IMR-90 (cell line): ENCODE measurements around the gene TMEM128. TPM values are rescaled to one million over a fixed set of nuclear protein-coding genes. Genes with fewer than 3 reads are reported as not detected.

Experiments used
- ATAC-seq: fragments of 200-7000 bp; cut with Tn5 transposase; 2 replicates; pipeline ENCODE4 v1.9.1; 2020; ENCODE audit warnings: low read depth, mild to moderate bottlenecking, moderate library complexity
- BruUV-seq: library from RNA; stranded (reverse); fragments of 400-500 nt; replicated peaks from 2 replicates; lab custom pipeline; 2021; lab: Mats Ljungman, UMichigan
- CTCF ChIA-PET: fragments of 300-600 bp; formaldehyde crosslinking; extraction: SDS; loops from one replicate; lab custom pipeline; 2021; ENCODE audit warnings: antibody characterized with exemption; lab: Yijun Ruan, JAX
- POLR2A ChIA-PET: fragments of 300-600 bp; sonication (Branson Sonifier 250); formaldehyde crosslinking; loops from one replicate; lab custom pipeline; 2022; ENCODE audit warnings: antibody characterized with exemption; ENCODE audit not compliant: unreplicated experiment; lab: Charles Lee
- DNase-seq: peaks from one replicate; pipeline ENCODE4 v3.0.0; 2013
- H2AFZ ChIP-seq: replicated peaks from 2 replicates; pipeline ENCODE3; 2013; ENCODE audit warnings: low read length, mild to moderate bottlenecking; ENCODE audit not compliant: poor library complexity
- H2AK5ac ChIP-seq: 2 replicates; pipeline ENCODE4 v1.6.1; 2013; ENCODE audit warnings: low read depth, low read length, inconsistent platforms
- H2AK9ac ChIP-seq: replicated peaks from 2 replicates; pipeline ENCODE3; 2013; ENCODE audit warnings: mild to moderate bottlenecking, low read depth, low read length, moderate library complexity; ENCODE audit not compliant: poor library complexity
- H2BK120ac ChIP-seq: 2 replicates; pipeline ENCODE4 v1.6.1; 2013; ENCODE audit warnings: low read depth, low read length, inconsistent platforms
- H2BK15ac ChIP-seq: 3 replicates; pipeline ENCODE4 v1.6.1; 2013; ENCODE audit warnings: low read depth, low read length, inconsistent platforms
- H2BK20ac ChIP-seq: 2 replicates; pipeline ENCODE4 v1.6.1; 2013; ENCODE audit warnings: low read depth, mild to moderate bottlenecking, inconsistent platforms, low read length, moderate library complexity
- H2BK5ac ChIP-seq: 2 replicates; pipeline ENCODE4 v1.6.1; 2013; ENCODE audit warnings: mild to moderate bottlenecking, low read depth, low read length, inconsistent platforms; ENCODE audit not compliant: poor library complexity, severe bottlenecking
- H3K14ac ChIP-seq: replicated peaks from 2 replicates; pipeline ENCODE4 v1.6.1; 2013; ENCODE audit warnings: low read depth, low read length, inconsistent platforms
- H3K18ac ChIP-seq: 2 replicates; pipeline ENCODE4 v1.6.1; 2013; ENCODE audit warnings: low read depth, low read length, control low read depth
- H3K23ac ChIP-seq: 2 replicates; pipeline ENCODE4 v1.6.1; 2013; ENCODE audit warnings: low read depth, low read length, inconsistent platforms
- H3K27ac ChIP-seq: 2 replicates; pipeline ENCODE4 v1.5.1; 2013; ENCODE audit warnings: mild to moderate bottlenecking, control low read depth, low read length; ENCODE audit not compliant: insufficient read depth
- H3K27me3 ChIP-seq: 2 replicates; pipeline ENCODE4 v1.6.1; 2013; ENCODE audit warnings: low read length; ENCODE audit not compliant: control insufficient read depth, insufficient read depth
- H3K36me3 ChIP-seq: 2 replicates; pipeline ENCODE4 v1.6.1; 2013; ENCODE audit warnings: low read length, mixed read lengths; ENCODE audit not compliant: control insufficient read depth, insufficient read depth
- H3K4ac ChIP-seq: 2 replicates; pipeline ENCODE4 v1.6.1; 2013; ENCODE audit warnings: low read depth, low read length, inconsistent platforms
- H3K4me1 ChIP-seq: 2 replicates; pipeline ENCODE4 v1.6.1; 2013; ENCODE audit warnings: low read length, mixed read lengths; ENCODE audit not compliant: control insufficient read depth, insufficient read depth
- H3K4me2 ChIP-seq: 2 replicates; pipeline ENCODE4 v1.6.1; 2013; ENCODE audit warnings: low read depth, mild to moderate bottlenecking, control low read depth, low read length, moderate library complexity
- H3K4me3 ChIP-seq: 2 replicates; pipeline ENCODE4 v1.5.1; 2013; ENCODE audit warnings: low read depth, mild to moderate bottlenecking, control low read depth, low read length, moderate library complexity; ENCODE audit not compliant: insufficient read depth
- H3K56ac ChIP-seq: 2 replicates; pipeline ENCODE4 v1.6.1; 2013; ENCODE audit warnings: low read length, inconsistent platforms; ENCODE audit not compliant: insufficient read depth; ENCODE audit errors: extremely low read depth
- H3K79me1 ChIP-seq, 2 experiments: 2 replicates each; pipeline ENCODE4 v1.6.1; 2013; ENCODE audit warnings: low read length in 2 of 2, inconsistent platforms in 1 of 2, low read depth in 1 of 2
- H3K9ac ChIP-seq: 2 replicates; pipeline ENCODE4 v1.6.1; 2013; ENCODE audit warnings: low read depth, low read length, control low read depth
- H3K9me1 ChIP-seq: 2 replicates; pipeline ENCODE4 v1.6.1; 2013; ENCODE audit warnings: low read length, inconsistent platforms; ENCODE audit not compliant: insufficient read depth
- H3K9me3 ChIP-seq: 2 replicates; pipeline ENCODE4 v1.6.1; 2013; ENCODE audit warnings: low read length; ENCODE audit not compliant: control insufficient read depth, insufficient read depth
- H4K20me1 ChIP-seq: 2 replicates; pipeline ENCODE4 v1.6.1; 2013; ENCODE audit warnings: low read length, inconsistent platforms; ENCODE audit not compliant: insufficient read depth
- H4K5ac ChIP-seq: 2 replicates; pipeline ENCODE4 v1.6.1; 2013; ENCODE audit warnings: mild to moderate bottlenecking, low read depth, low read length, control low read depth
- H4K8ac ChIP-seq, 2 experiments: 2 replicates each; pipeline ENCODE4 v1.6.1; 2013; ENCODE audit warnings: low read depth in 2 of 2, low read length in 2 of 2, control low read depth in 1 of 2, inconsistent platforms in 1 of 2
- H4K91ac ChIP-seq: 2 replicates; pipeline ENCODE4 v1.6.1; 2013; ENCODE audit warnings: low read depth, low read length, inconsistent platforms; ENCODE audit not compliant: insufficient read depth
- BHLHE40 ChIP-seq: fragments of 150-350 bp; IDR thresholded peaks from 2 replicates; pipeline ENCODE4 v1.6.1; 2016; ENCODE audit warnings: mild to moderate bottlenecking, low read depth, low read length
- CHD1 ChIP-seq: IDR thresholded peaks from 2 replicates; pipeline ENCODE4 v1.6.1; 2012; ENCODE audit warnings: low read depth, low read length, improper control_type of control experiment
- MAFK ChIP-seq: IDR thresholded peaks from 2 replicates; pipeline ENCODE4 v1.6.1; 2012; ENCODE audit warnings: low read depth, low read length, improper control_type of control experiment
- NFE2L2 ChIP-seq: fragments of 150-350 bp; IDR thresholded peaks from 2 replicates; pipeline ENCODE4 v1.6.1; 2016; ENCODE audit warnings: low read depth, mild to moderate bottlenecking, low read length
- POLR2A ChIP-seq: IDR thresholded peaks from 2 replicates; pipeline ENCODE4 v1.6.1; 2012; ENCODE audit warnings: mild to moderate bottlenecking, low read depth, low read length
- RAD21 ChIP-seq: IDR thresholded peaks from 2 replicates; pipeline ENCODE4 v1.6.1; 2012; ENCODE audit warnings: low read length, improper control_type of control experiment
- RCOR1 ChIP-seq: IDR thresholded peaks from 2 replicates; pipeline ENCODE4 v1.6.1; 2012; ENCODE audit warnings: mild to moderate bottlenecking, low read length, improper control_type of control experiment; ENCODE audit not compliant: insufficient replicate concordance
- SMC3 ChIP-seq: fragments of 150-350 bp; IDR thresholded peaks from 2 replicates; pipeline ENCODE4 v1.6.1; 2016; ENCODE audit warnings: low read depth, mild to moderate bottlenecking, antibody characterized with exemption, low read length, moderate library complexity
- WGBS, 2 experiments: methylation state at CpG; one replicate each; pipeline versions ENCODE4 v1.1.5 to v1.1.7; 2013; ENCODE audit warnings: missing lambda C conversion rate in 2 of 2; ENCODE audit not compliant: insufficient read length in 1 of 2; ENCODE audit errors: extremely low coverage in 2 of 2; 5-methylcytosine and 5-hydroxymethylcytosine counted together
- dilution Hi-C: fragments of 300-500 bp; cut with HindIII; formaldehyde crosslinking; loops from one replicate; pipeline ENCODE4 v1.14.3; 2018; ENCODE audit warnings: low sequenced_read_pairs; ENCODE audit not compliant: unreplicated experiment
- in situ Hi-C: fragments of 300-500 bp; cut with MboI; formaldehyde crosslinking; loops from 3 replicates; pipeline ENCODE4 v1.14.3; 2019; ENCODE audit warnings: low sequenced_read_pairs, inconsistent platforms, mixed read lengths
- intact Hi-C: fragments of 100-400 bp; cut with micrococcal nuclease; formaldehyde crosslinking; loops from 2 replicates; pipeline ENCODE4 v1.10.0; 2022
- polyA plus RNA-seq, 3 experiments: library from polyadenylated mRNA; depleted of rRNA; stranded (reverse); fragments of >200 nt; gene quantifications; 2 replicates each; pipeline ENCODE4 v1.2.3, GENCODE V29; 2012; ENCODE audit warnings: low replicate concordance in 1 of 3
- total RNA-seq: library from RNA; depleted of rRNA; stranded (reverse); fragments of >200 nt; gene quantifications from 2 replicates; pipeline ENCODE4 v1.2.3, GENCODE V29; 2012
- TF ChIP-seq, protein P1 (sequence below): fragments of 150-350 bp; IDR thresholded peaks from 2 replicates; pipeline ENCODE4 v1.6.1; 2017; ENCODE audit warnings: mild to moderate bottlenecking, antibody characterized with exemption, low read length, low read depth
- TF ChIP-seq, protein P2 (sequence below): fragments of 150-350 bp; IDR thresholded peaks from 2 replicates; pipeline ENCODE4 v1.6.1; 2016; ENCODE audit warnings: low read depth, mild to moderate bottlenecking, low read length, moderate library complexity, borderline replicate concordance

TMEM128 gene
- total and polyA plus RNA-seq, 2 of the 4 experiments (the other 2 are of a cell fraction): 21.9 to 22.6 TPM

DNA sequence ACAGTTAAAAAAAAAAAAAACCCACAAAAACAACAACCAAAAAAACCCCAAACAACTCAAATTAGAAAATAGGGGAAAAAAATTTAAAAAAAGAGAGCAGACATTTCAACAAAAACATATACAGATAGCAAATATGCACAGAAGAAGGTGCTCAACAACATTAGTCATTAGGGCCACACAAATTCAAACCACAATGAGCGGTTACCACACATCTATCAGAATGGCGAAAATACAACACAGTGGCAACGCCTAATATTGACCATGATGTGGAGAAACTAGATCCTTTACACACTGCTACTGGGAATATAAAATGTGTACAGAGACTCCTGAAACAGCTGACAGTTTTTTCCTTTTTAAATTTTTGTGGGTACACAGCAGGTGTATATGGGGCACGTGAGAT is 22.5 kb upstream of the TMEM128 start:
- in situ Hi-C loops (no loop called here), dilution Hi-C loops (no loop called here)
- no peak for ATAC-seq

More for the DNA sequence above, 22.5 kb upstream of the TMEM128 start:
- H3K56ac ChIP-seq: no peak overlapping the region
- no peak overlapping the region for H2AK5ac ChIP-seq
- H3K9me3 ChIP-seq: no peaks in the 10 kb centered on the region
- no peak overlapping the region for H4K5ac ChIP-seq
- no peaks in the 10 kb centered on the region for H3K79me1 ChIP-seq
- H3K14ac ChIP-seq: no peak overlapping the region
- intact Hi-C loops: no loop called here
- no peak overlapping the region for H3K27ac ChIP-seq
- no peaks in the 10 kb centered on the region for H4K20me1 ChIP-seq
- WGBS, 2 experiments: no CpG with 5 or more reads among the region's 4 CpGs
- no peak for TF ChIP-seq SMC3
- TF ChIP-seq POLR2A: no peak
- TF ChIP-seq RCOR1: no peak
- TF ChIP-seq, protein P1, sequence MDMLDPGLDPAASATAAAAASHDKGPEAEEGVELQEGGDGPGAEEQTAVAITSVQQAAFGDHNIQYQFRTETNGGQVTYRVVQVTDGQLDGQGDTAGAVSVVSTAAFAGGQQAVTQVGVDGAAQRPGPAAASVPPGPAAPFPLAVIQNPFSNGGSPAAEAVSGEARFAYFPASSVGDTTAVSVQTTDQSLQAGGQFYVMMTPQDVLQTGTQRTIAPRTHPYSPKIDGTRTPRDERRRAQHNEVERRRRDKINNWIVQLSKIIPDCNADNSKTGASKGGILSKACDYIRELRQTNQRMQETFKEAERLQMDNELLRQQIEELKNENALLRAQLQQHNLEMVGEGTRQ: no peak
- no peak for TF ChIP-seq RAD21
- TF ChIP-seq BHLHE40: no peak
- no peak for TF ChIP-seq MAFK
- TF ChIP-seq, protein P2, sequence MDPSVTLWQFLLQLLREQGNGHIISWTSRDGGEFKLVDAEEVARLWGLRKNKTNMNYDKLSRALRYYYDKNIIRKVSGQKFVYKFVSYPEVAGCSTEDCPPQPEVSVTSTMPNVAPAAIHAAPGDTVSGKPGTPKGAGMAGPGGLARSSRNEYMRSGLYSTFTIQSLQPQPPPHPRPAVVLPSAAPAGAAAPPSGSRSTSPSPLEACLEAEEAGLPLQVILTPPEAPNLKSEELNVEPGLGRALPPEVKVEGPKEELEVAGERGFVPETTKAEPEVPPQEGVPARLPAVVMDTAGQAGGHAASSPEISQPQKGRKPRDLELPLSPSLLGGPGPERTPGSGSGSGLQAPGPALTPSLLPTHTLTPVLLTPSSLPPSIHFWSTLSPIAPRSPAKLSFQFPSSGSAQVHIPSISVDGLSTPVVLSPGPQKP: no peak
- TF ChIP-seq CHD1: no peak
- TF ChIP-seq NFE2L2: no peak
- H3K9ac ChIP-seq: no peak overlapping the region
- no peaks in the 10 kb centered on the region for H3K27me3 ChIP-seq
- H4K91ac ChIP-seq: no peak overlapping the region
- no peak overlapping the region for H2AFZ ChIP-seq
- no peak overlapping the region for H2BK120ac ChIP-seq
- no TSS peak for BruUV-seq
- no peak overlapping the region for H3K4me2 ChIP-seq
- H3K18ac ChIP-seq: no peak overlapping the region
- no peak overlapping the region for H2AK9ac ChIP-seq
- ChIA-PET CTCF (no interaction called here), POLR2A (no interaction called here)
- H3K4me1 ChIP-seq: no peaks in the 10 kb centered on the region; the same call in 1 of the 2 replicates
- no peak overlapping the region for H4K8ac ChIP-seq
- no peak overlapping the region for H2BK5ac ChIP-seq
- no peak overlapping the region for H2BK15ac ChIP-seq
- no peak for DNase-seq
- H3K9me1 ChIP-seq: no peaks in the 10 kb centered on the region
- H3K36me3 ChIP-seq: peaks cover 32% of the 10 kb centered on the region
- no peak overlapping the region for H3K23ac ChIP-seq
- H3K4me3 ChIP-seq: no peak overlapping the region
- H2BK20ac ChIP-seq: no peak overlapping the region
- no peak overlapping the region for H3K4ac ChIP-seq
